G401.6 (cell line): ENCODE data around the gene MINAR1.
"Not testable (repeated sequence)": the region's sequence is repeated elsewhere in the genome, so short reads cannot be mapped to it uniquely, and the experiment has no call there.

ENCODE experiments used
- FAIRE-seq: peaks from 2 replicates; lab custom pipeline; 2012; peaks lifted over from hg19 to GRCh38; lab: Jason Lieb, UNC

The MINAR1 gene, protein sequence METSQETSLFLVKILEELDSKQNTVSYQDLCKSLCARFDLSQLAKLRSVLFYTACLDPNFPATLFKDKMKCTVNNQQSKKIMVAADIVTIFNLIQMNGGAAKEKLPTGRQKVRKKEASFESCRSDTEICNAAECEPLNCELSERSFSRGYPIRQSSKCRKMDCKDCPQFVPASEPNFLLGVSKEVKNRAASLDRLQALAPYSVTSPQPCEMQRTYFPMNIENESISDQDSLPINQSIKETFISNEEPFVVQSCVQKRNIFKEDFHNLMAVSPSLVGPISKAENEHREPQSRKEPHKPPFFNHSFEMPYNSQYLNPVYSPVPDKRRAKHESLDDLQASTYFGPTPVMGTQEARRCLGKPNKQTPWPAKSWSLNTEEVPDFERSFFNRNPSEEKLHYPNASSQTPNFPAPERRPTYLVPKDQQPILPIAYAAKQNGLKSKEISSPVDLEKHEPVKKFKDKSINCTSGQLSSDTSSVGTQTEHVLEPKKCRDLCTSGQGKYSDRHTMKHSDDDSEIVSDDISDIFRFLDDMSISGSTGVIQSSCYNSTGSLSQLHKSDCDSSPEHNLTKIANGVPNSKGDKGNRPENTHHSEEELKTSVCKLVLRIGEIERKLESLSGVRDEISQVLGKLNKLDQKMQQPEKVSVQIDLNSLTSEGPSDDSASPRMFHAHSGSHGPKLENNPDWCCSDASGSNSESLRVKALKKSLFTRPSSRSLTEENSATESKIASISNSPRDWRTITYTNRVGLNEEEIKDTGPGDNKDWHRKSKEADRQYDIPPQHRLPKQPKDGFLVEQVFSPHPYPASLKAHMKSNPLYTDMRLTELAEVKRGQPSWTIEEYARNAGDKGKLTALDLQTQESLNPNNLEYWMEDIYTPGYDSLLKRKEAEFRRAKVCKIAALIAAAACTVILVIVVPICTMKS

DNA sequence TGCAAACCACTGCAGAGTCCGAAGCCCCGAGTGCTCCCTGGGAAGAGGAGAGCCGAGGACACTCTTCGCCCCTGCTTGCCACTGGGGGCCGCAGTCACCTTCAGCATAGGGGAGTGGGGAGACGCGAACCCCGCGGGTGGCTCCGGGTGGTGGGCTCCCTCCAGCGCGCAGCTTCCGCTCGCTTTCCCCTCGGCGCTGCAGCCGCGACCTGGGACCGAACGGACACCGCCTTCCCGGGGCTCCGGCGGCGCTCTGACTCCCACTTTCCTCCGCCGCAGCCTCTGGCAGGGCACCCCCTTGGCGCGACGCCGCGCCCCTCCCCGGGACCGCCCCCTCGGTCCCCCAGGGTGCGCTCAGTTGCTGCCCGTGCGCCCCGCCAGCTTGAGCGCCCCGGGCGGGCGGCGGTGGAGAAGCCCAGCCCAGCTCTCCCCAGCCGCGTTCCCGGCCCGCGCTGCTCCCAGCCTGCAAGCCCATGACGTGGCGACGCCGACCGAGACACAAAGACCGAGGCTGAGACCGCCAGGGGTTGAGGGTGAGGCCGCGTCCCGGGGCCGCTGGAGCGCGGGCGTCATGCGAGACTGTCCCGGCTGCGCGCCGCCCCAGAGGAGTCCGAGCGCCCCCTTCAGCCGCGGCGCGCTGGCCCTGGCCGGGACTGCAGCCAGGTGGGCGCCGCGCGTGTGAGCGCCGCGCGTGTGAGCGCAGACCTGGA is at the start of gene MINAR1:
Gene MINAR1, plus strand, starts transcription at position 701 of the 709 bp plus-strand sequence. CDS start 23,812 bp downstream, outside the sequence.
- no peak for FAIRE-seq

DNA sequence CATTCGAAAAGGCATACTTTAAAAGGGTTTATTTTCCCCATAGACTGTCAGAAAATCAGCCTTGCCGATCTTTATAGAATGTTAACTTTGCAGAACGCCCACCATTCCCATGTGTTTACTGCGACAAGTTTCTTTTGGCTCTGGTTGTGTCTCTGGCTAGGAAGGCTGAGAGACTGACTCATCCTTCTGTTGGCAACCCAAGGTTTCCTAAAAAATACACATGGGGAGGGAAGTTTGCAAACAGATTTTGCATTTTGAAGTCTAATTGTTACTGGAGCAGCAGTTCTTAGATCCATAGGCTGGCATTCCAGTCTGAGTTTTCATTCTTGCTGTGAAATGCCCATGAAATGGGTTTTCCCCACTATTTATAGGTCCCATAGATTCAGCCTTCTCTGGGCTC is 37.9 kb upstream of the MINAR1 start:
- FAIRE-seq: no peak

DNA sequence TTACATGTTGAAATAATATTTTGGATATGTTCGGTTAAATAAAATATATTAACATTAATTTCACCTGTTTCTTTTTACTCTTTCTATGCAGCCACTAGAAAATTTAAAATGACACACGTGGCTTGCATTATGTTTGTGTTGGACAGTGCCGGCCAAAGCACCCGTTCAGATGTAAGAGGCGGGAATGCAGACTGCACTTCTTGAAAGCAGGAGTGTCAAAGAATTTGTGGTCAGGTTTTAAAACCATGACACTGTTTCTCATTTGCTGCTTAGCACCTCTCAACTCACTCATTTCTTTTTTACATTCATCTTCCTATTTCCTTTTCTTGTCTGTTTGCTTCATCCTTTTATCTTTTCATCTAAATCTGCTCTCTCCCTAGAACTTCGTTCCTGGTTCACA is 35.3 kb upstream of the MINAR1 start:
- no peak for FAIRE-seq

GRCh38 chr15:79397269-79397910 is 34.7 kb upstream of the MINAR1 start:
- no peak for FAIRE-seq

DNA sequence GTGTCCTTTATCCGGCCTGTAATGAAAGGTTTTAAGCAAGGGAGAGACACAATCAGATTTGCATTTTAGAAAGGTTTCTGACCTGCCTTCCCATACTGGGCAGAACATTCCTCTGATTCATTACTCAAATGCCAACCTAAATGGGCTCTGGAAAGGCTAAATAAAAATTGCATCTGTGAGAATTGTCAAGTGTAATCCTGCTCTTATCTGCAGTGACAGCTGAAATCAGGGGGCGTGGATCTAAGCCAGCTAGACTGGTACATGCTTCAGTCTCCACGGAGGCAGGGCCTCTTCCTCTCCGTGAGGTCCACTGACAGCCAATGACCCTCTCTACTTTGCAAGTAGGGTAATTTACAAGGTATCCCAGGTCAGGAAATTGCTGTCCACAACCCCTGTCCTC is 32.5 kb upstream of the MINAR1 start:
- no peak for FAIRE-seq

DNA sequence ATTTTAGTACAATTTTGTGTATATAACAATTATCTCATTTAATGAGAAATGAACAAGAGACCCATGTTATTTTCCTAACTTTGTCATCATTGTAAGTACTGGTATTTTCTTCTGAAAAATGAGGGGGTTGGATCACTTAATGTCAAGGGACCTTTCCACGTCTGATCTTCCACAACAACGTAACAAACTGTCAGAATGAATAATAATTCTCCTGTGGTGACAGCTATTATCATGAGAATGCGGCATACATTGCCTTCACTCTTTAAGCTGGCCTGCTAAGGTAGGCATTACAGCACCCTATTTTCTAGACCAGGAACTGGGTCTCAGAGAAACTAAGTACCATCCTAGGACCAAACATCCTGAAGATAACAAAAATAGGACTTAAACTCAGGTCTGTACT is 31.5 kb upstream of the MINAR1 start:
- no peak for FAIRE-seq

- FAIRE-seq: no peak
Measured at GRCh38 chr15:79401301-79401700, 30.8 kb upstream of the MINAR1 start.

DNA sequence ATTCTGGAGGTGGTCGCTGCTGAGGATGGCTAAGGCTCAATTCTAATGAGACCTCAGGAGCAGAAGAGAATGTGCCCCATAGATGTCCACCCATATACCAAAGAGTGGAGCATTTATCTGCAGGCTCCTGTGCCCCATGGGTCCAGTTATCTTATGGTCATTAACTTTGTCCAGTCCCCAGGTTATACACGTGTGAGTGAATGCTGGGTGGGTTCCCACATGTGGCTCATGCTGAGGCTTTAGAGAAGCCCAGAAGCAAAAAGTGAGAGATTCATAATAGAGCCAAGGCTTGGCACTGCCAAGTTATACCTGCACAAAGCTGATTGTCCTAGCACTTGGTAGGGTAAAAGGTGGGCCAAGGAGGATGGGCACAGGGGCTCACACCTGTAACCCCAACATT is 30.0 kb upstream of the MINAR1 start:
- no peak for FAIRE-seq

DNA sequence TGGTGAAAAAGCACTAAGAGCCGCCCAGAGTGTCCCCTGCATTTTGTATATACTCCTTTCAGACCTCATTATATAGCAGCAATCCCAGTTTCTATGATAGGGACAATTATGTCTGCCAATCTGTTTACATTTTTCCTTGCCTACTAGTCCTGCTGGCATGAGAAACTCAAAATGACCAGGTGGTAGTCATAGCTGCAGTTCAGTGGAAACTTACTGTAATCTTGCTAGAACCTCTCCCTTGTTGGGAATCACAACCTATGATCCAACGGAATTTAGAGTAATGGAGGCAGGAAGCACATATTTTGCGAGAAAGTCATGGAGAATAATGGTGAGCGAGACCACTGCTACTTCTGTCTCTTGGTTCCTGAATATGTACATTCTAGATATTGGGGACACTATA is 28.6 kb upstream of the MINAR1 start:
- FAIRE-seq: no peak

DNA sequence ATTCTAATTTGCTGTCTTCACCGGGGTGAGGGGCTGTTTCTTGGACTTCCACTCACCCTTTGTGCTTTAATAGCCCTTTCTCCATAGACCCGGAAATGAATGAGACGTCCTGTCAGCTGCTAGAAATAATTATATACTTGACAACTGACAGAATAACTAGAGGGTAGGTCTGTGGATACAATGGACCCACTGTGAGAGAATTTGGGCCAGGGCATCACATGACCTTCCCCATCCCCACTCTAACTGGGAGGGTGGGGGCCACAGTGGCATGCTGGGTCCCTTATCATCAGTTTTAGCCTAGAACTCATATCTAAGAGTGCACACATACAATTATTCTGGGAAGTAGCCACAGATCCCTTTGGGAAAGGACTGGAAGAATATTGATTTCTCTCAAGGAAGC is 25.9 kb upstream of the MINAR1 start:
- no peak for FAIRE-seq

DNA sequence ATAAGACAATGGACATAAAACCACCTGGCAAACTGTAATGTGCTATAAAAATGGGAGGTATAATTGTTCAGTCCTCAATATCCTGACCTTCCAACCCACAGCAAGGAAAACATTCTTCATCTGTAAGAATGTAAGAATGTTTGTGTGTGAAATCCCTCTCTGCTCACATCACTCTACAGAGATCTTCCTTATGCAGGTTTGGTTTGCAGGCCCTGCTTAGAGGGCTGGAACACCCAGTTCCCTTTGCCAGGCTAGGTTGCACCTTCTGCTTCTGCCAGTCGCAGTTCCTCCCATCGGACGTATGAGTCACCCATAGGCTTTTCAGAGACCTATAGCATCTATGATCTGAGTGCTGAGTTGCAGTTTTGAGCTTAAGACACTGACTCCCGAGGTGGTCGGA is 24.1 kb upstream of the MINAR1 start:
- no peak for FAIRE-seq

DNA sequence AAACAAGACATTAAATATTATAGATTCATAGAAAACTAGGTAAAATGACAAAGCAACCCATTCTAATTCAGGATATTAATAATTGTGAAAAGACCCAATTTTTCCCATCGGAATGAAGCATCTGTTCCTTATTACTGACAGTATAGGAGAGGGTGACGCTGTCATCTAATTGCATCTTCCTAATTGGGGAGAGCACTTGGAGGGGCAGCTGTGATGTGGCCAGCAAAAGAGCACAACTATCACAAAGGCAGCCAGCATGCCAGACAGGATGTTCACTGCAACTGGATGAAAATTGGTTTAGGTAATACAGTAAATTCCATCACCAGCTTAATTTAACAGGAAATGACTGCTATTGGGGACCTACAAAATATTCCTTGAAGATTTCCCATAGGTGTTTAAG is 21.9 kb upstream of the MINAR1 start:
- FAIRE-seq: no peak

GRCh38 chr15:79412010-79412409 is 20.1 kb upstream of the MINAR1 start:
- FAIRE-seq: no peak

DNA sequence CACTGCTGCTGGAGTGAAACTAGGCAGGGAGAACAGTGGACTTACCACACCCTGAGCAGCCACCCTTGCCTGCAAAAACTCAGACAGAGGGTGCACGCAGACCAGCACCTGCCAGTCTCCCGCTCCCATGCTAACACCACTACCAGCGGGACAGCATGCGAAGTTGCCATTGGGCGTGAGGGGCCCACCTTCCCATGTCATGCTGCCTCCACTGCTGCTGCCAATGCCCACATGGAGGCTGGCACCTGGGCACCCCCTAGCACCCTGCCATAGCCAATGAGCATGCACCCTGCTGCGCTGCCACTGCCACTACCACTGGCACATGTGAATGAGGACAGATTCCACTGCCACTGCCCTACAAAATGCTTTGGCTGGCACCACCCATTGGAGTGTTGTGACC is 19.7 kb upstream of the MINAR1 start:
- no peak for FAIRE-seq

DNA sequence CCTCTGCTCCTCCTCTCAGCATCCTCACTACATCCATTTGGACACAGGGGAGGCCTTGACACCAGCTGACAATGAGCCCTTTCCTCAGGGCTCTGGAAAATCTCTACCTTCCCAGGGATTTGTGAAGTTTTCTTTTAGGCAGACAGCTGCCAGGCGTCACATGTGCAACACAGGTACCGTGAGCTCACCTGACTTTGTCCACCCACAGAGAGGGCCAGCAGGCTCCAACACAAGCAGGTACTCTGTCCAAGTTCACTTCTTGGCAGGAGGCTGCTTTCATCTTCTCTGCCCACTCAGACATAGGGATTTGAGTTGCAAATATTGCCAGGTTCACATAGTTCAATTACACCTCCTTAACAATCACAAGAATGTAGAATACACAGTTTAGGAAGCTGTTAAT is 15.3 kb upstream of the MINAR1 start:
- FAIRE-seq: no peak

DNA sequence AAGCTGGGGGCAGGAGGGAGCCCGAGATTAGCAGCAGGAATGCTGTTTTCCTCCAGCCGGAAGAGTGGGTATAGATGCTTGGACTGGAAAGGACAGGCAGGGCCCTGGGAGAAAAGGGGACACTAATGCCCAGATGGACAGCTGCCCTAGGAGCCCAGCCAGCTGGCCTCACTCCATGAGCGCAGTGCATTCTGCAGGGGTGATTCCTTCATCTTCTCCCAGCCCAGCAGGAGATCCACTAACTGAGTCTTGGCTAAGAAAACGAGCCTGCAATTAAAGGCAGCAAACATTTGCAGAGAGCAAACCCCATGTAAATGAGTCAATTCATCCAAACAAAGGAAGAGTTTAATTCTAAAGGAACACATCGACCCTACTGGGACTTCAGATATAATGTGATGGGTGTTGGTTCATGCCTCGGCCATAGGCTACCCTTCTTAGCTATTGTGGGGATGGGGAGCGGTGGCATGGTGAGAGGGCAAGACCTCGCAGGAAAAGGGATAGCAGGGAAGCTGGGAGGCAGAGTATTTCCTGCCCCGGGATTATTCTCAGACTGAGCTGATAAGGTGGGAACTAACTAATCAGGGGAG is 13.3 kb upstream of the MINAR1 start:
- no peak for FAIRE-seq

GRCh38 chr15:79425591-79426295 is 6.4 kb upstream of the MINAR1 start:
- FAIRE-seq: no peak

- FAIRE-seq: not testable (repeated sequence)
Measured at GRCh38 chr15:79426899-79427298, 5.2 kb upstream of the MINAR1 start.

DNA sequence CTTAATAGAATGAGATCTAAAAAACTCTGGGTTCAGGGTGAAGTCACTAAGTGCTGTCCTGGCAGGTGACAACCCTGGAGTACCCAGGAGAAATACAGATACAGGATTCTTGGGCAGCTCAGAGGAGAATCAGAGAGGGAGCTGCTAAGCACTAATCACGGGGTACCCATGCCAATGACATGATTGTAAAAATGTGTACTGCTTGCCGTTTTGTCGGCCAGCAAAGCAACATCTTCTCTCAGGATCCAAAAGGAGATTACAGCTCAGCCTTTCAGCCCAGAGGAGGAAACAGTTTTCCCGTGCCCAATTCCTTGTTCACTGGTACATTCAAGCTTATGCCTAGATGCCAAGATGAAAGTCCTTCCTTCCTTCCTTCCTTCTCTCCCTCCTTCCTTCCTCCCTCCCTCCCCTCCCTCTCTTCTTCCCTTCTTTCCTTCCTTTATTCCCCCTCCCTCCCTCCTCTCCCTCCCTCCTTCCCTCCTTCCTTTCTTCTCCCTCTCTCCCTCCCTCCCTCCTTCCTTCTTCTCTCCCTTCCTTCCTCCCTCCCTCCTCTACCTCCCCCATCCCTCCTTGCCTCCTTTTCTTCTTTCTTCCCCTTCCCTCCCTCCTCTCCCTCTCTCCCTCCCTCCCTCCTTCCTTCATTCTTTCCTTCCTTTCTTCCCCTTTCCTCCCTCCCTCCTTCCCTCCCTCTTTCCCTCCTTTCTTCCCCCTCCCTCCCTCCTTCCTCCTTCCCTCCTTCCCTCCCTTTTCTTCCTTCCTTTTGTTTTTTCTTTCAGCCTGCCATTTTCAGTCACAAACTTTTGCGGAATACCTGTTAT is 4.1 kb upstream of the MINAR1 start:
- no peak for FAIRE-seq

GRCh38 chr15:79430901-79431635 is 1.1 kb upstream of the MINAR1 start:
- no peak for FAIRE-seq
